Tibial nerve (tissue), 4 donors: ENCODE measurements around the gene NCAPH2.
A peak's percentile ranks its signal among the peaks of the same experiment; 100 is the strongest.

ENCODE experiments used
- CTCF ChIP-seq, 5 experiments: fragments of 200-600 bp in 3 of 5; fragments of 450-650 bp in 2 of 5; sonication (generic) in 3 of 5; IDR thresholded peaks; one replicate each; pipeline ENCODE4 v1.5.1; 2016 to 2019; ENCODE audit warnings: antibody characterized with exemption in 5 of 5, mild to moderate bottlenecking in 3 of 5, moderate library complexity in 2 of 5
- EP300 ChIP-seq, 2 donors: sonication (generic); formaldehyde crosslinking; IDR thresholded peaks; one replicate each; pipeline ENCODE4 v1.6.1; 2017; ENCODE audit warnings: antibody characterized with exemption in 2 of 2, mild to moderate bottlenecking in 1 of 2
- POLR2A ChIP-seq, 2 donors: fragments of 450-650 bp; IDR thresholded peaks; one replicate each; pipeline ENCODE4 v1.6.1; 2017; ENCODE audit warnings: antibody characterized with exemption in 2 of 2, mild to moderate bottlenecking in 2 of 2, moderate library complexity in 2 of 2

- TF ChIP-seq CTCF (IDR thresholded peaks at IDR 0.05) (peak in 3 of 5 experiments; percentile 52 to 68 (median 54)), EP300 (IDR thresholded peaks at IDR 0.05) (peak; percentile 88 to 93), POLR2A (IDR thresholded peaks at IDR 0.05) (peak; percentile 28 to 76)
These were observed 17.3 kb downstream of the NCAPH2 start, which contains the start of gene SCO2 for GRCh38 chr22:50525104-50525857.
